Measurements from ENCODE around the gene ZFAND6. TPM values are rescaled to one million over a fixed set of nuclear protein-coding genes. Genes with fewer than 3 reads are reported as not detected.

ZFAND6 gene
- total RNA-seq, 3 donors from 2014 or later (not counting 1 experiment from before 2014, with no cell fraction given) = 145 to 150 (median 148) TPM

- Mint-ChIP-seq H3K27ac (peak overlapping the region; percentile 7 to 68), H3K4me3 (no peak overlapping the region), H3K36me3 (no peaks in the 10 kb centered on the region), H3K27me3 (ENCODE audit: low read depth in 2 of 2) (no peaks in the 10 kb centered on the region), H3K4me1 (peaks cover 37 to 41% of the 10 kb centered on the region in 2 donors), H3K9me3 (no peaks in the 10 kb centered on the region)
- ATAC-seq (peak; percentile 50 to 74 (median 60)), DNase-seq (no peak)
- TF ChIP-seq, protein P1, sequence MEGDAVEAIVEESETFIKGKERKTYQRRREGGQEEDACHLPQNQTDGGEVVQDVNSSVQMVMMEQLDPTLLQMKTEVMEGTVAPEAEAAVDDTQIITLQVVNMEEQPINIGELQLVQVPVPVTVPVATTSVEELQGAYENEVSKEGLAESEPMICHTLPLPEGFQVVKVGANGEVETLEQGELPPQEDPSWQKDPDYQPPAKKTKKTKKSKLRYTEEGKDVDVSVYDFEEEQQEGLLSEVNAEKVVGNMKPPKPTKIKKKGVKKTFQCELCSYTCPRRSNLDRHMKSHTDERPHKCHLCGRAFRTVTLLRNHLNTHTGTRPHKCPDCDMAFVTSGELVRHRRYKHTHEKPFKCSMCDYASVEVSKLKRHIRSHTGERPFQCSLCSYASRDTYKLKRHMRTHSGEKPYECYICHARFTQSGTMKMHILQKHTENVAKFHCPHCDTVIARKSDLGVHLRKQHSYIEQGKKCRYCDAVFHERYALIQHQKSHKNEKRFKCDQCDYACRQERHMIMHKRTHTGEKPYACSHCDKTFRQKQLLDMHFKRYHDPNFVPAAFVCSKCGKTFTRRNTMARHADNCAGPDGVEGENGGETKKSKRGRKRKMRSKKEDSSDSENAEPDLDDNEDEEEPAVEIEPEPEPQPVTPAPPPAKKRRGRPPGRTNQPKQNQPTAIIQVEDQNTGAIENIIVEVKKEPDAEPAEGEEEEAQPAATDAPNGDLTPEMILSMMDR (IDR thresholded peaks at IDR 0.05) = no peak
- H3K4me3 ChIP-seq (ENCODE audit: low read length) = no peak overlapping the region
- no peaks in the 10 kb centered on the region for H3K27me3 ChIP-seq (ENCODE audit: control insufficient read depth, insufficient read depth, low read length)
- H3K9me3 ChIP-seq (ENCODE audit: control insufficient read depth, insufficient read depth, low read length) = no peaks in the 10 kb centered on the region
- no peaks in the 10 kb centered on the region for H3K4me1 ChIP-seq (ENCODE audit: control insufficient read depth, insufficient read depth, low read length)
- H3K36me3 ChIP-seq (ENCODE audit: control insufficient read depth, insufficient read depth, low read length) = no peaks in the 10 kb centered on the region
- H3K27ac ChIP-seq (ENCODE audit: low read length) = no peak overlapping the region
- intact Hi-C loops (cut with micrococcal nuclease) = no loop called here
- 38% methylated on average over 2 of the region's 2 CpGs for WGBS (ENCODE audit: insufficient coverage)
These were observed 21.9 kb downstream of the ZFAND6 start for GRCh38 chr15:80081390-80081789.

DNA sequence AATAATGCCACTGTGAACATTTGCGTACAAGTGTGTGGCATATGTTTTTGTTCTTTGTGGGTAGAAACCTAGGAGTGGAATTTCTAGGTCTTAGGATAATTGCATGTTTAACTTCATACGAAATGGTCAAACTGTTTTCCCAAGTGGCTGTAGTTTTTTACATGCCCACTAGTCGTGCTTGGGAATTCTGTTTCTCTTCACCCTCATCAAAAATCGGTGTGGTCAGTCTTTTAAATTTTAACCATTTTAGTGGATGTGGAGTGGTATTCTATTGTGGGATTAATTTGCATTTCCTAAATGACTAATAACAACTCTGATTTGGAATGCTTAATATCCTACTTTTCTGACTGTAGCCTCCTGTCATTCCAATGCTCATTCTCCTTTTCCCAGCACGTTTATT is 27.6 kb downstream of the ZFAND6 start:
- H3K4me1 Mint-ChIP-seq = peaks cover 48 to 61% of the 10 kb centered on the region in 2 donors

DNA sequence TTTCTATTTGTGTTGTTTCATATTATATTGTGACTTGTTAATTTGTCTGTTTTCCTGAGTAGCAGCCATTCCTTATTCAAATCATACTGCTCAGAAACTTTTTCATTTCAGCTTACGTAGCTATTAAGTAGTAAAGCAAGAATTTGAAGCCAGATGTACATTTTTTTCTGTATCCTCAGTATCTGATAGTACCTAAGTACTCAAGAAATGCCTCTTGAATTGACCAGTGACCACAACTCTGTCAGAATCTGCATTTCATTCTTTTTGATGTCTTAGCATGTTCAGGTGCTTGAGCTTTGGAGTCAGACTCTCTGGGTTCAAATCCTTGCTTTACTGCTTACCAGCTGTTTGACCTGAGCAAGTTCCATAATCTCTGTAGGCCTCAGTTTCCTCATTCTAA is 30.6 kb downstream of the ZFAND6 start:
- H3K4me3 Mint-ChIP-seq = no peak overlapping the region

More for the DNA sequence above, 27.6 kb downstream of the ZFAND6 start:
- H3K36me3 ChIP-seq (ENCODE audit: control insufficient read depth, insufficient read depth, low read length) = no peaks in the 10 kb centered on the region
- H3K9me3 Mint-ChIP-seq = no peaks in the 10 kb centered on the region
- DNase-seq (no peak), ATAC-seq (no peak)
- no peak overlapping the region for H3K27ac Mint-ChIP-seq
- H3K4me3 Mint-ChIP-seq = no peak overlapping the region
- intact Hi-C loops (cut with micrococcal nuclease) = no loop called here
- H3K27ac ChIP-seq (ENCODE audit: low read length) = no peak overlapping the region
- peaks cover 4% of the 10 kb centered on the region for H3K4me1 ChIP-seq (ENCODE audit: control insufficient read depth, insufficient read depth, low read length)
- H3K36me3 Mint-ChIP-seq = no peaks in the 10 kb centered on the region
- TF ChIP-seq, protein P1 (IDR thresholded peaks at IDR 0.05) = no peak
- no peak overlapping the region for H3K4me3 ChIP-seq (ENCODE audit: low read length)
- WGBS (ENCODE audit: insufficient coverage) = 79% methylated on average over 5 of the region's 5 CpGs
- no peaks in the 10 kb centered on the region for H3K27me3 Mint-ChIP-seq (ENCODE audit: low read depth in 2 of 2)
- H3K9me3 ChIP-seq (ENCODE audit: control insufficient read depth, insufficient read depth, low read length) = no peaks in the 10 kb centered on the region
- H3K27me3 ChIP-seq (ENCODE audit: control insufficient read depth, insufficient read depth, low read length) = no peaks in the 10 kb centered on the region

More for the DNA sequence above, 30.6 kb downstream of the ZFAND6 start:
- H3K27me3 Mint-ChIP-seq (ENCODE audit: low read depth in 2 of 2) = no peaks in the 10 kb centered on the region
- no peaks in the 10 kb centered on the region for H3K36me3 Mint-ChIP-seq
- no peaks in the 10 kb centered on the region for H3K9me3 Mint-ChIP-seq
- H3K27me3 ChIP-seq (ENCODE audit: control insufficient read depth, insufficient read depth, low read length) = no peaks in the 10 kb centered on the region
- TF ChIP-seq, protein P1 (IDR thresholded peaks at IDR 0.05) = no peak
- peak overlapping the region in 1 of 2 donors; percentile 9 for H3K27ac Mint-ChIP-seq
- DNase-seq (no peak), ATAC-seq (no peak)
- H3K9me3 ChIP-seq (ENCODE audit: control insufficient read depth, insufficient read depth, low read length) = no peaks in the 10 kb centered on the region
- intact Hi-C loops (cut with micrococcal nuclease) = no loop called here
- no peaks in the 10 kb centered on the region for H3K36me3 ChIP-seq (ENCODE audit: control insufficient read depth, insufficient read depth, low read length)
- H3K4me1 ChIP-seq (ENCODE audit: control insufficient read depth, insufficient read depth, low read length) = peaks cover 4% of the 10 kb centered on the region
- H3K4me3 ChIP-seq (ENCODE audit: low read length) = no peak overlapping the region
- H3K4me1 Mint-ChIP-seq = peaks cover 44 to 62% of the 10 kb centered on the region in 2 donors
- H3K27ac ChIP-seq (ENCODE audit: low read length) = no peak overlapping the region
- 100% methylated on average over 1 of the region's 1 CpG for WGBS (ENCODE audit: insufficient coverage)
